ENCODE results near the gene STEEP1.

- TF ChIP-seq CTCF (IDR thresholded peaks at IDR 0.05), result no peak
- TF ChIP-seq EP300 (IDR thresholded peaks at IDR 0.05), result no peak
- no peak for TF ChIP-seq POLR2A (IDR thresholded peaks at IDR 0.05)
Observed at GRCh38 chrX:119537487-119537886, 27.7 kb downstream of the STEEP1 start.
